GM12873 (cell line): ENCODE measurements around the gene ST3GAL2.

Experiments
- TF ChIP-seq, protein P1 (sequence below): IDR thresholded peaks from 2 replicates; pipeline ENCODE4 v1.5.1; 2012; ENCODE audit warnings: low read depth, mild to moderate bottlenecking, moderate library complexity, low read length, control low read depth; ENCODE audit not compliant: insufficient read depth; ENCODE audit errors: missing control alignments

Gene ST3GAL2, protein sequence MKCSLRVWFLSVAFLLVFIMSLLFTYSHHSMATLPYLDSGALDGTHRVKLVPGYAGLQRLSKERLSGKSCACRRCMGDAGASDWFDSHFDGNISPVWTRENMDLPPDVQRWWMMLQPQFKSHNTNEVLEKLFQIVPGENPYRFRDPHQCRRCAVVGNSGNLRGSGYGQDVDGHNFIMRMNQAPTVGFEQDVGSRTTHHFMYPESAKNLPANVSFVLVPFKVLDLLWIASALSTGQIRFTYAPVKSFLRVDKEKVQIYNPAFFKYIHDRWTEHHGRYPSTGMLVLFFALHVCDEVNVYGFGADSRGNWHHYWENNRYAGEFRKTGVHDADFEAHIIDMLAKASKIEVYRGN

DNA sequence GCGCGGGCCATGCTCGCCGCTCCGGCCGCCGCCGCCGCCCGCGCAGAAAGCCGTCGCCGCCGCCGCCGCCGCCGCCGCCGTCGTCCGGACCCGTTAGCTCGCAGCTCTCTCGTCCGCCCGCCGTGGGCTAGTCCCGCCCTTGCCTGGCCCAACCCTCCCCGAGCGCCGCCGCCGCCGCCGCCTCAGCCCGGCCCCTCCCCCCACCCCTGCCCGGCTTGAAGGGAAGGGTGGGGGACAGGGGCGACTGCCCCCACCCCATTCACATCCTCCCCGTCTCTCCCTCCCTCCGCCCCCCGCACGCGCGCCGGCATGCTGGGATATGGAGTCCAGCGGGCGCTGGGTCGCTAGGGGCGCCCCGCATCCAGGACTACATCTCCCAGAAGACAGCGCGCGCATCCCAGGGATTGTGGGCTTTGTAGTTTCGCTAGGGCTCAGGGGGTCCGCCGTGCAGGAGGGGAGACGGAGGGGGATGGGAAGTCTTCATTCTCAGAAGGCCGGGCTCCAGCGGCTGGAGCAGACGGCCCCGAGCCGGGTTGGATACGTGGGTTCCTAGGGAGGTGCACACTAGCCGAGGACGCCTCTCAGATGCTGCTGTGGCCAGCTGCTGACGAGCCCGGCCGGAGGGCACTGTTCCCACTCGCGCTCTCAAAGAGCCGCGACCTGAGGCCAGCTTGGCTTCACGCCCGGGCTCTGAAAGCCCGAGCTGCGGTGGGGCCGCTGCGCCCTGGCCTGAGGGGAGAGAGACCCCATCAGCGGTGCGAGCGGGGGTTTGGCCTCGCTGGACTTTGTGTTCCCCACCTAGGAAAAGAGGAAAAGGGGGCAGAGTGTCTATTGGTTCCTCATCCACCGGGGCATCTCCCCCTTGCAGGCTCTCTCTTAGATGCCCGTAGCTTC lies at the start of gene ST3GAL2:
Gene ST3GAL2 (minus strand): TSS at position 132 of the 894 bp plus-strand sequence. CDS start 40,570 bp downstream, outside the sequence.
- TF ChIP-seq, protein P1, sequence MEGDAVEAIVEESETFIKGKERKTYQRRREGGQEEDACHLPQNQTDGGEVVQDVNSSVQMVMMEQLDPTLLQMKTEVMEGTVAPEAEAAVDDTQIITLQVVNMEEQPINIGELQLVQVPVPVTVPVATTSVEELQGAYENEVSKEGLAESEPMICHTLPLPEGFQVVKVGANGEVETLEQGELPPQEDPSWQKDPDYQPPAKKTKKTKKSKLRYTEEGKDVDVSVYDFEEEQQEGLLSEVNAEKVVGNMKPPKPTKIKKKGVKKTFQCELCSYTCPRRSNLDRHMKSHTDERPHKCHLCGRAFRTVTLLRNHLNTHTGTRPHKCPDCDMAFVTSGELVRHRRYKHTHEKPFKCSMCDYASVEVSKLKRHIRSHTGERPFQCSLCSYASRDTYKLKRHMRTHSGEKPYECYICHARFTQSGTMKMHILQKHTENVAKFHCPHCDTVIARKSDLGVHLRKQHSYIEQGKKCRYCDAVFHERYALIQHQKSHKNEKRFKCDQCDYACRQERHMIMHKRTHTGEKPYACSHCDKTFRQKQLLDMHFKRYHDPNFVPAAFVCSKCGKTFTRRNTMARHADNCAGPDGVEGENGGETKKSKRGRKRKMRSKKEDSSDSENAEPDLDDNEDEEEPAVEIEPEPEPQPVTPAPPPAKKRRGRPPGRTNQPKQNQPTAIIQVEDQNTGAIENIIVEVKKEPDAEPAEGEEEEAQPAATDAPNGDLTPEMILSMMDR: no peak

DNA sequence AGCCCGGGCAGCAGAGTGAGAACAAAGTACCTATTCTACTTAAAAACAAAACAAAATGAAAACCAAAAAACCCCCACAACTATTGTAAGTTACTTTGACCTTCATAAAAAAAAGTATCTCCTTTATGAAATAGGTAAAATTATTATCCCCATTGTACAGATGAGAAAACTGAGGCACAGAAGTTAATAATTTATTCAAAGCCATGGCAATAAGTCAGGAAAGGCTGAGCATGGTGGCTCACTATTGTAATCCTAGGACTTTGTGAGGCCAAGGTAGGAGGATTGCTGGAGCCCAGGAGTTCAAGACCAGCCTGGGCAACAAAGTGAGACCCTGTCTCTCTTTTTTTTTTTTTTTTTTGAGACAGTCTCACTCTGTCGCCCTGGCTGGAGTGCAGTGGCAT lies 46.0 kb upstream of the ST3GAL2 start:
- TF ChIP-seq, protein P1: no peak

DNA sequence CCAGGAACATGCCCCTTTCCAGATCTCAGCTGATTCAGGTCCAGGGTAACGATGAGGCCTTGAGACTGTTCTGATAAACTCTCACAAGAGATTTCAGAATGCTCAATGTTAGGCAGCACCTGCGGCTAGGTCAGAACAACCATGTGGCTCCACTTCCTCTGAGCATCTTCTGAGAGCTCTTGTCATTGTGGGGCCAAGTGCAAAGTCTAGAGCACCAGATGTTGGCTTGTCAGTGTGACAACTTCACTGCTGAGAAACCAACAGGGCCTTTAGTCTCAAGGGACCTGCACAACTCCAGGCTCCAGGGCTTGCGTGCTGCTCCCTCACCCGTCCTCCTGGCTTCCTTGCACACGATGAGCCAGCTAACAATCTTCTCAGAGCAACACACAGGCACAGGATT lies 44.5 kb upstream of the ST3GAL2 start:
- TF ChIP-seq, protein P1: no peak

DNA sequence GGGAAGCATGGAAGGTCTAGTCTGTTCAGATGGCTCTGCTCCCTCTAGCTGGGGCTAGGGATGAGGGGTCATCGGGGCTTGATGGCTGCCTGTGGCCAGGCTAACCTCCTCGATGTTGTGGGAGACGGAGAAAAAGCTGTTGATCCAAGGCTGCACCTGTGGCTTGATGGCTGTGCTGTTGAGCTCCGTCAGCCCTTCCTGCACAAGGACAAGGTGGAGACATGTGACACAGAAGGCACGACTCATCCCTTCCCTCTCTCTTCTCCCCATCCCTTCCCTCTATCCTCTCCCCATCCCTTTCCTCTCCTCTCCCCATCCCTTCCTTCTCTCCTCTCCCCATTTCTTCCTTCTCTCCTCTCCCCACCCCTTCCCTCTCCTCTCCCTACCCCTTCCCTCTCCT lies 43.7 kb upstream of the ST3GAL2 start:
- TF ChIP-seq, protein P1: no peak

DNA sequence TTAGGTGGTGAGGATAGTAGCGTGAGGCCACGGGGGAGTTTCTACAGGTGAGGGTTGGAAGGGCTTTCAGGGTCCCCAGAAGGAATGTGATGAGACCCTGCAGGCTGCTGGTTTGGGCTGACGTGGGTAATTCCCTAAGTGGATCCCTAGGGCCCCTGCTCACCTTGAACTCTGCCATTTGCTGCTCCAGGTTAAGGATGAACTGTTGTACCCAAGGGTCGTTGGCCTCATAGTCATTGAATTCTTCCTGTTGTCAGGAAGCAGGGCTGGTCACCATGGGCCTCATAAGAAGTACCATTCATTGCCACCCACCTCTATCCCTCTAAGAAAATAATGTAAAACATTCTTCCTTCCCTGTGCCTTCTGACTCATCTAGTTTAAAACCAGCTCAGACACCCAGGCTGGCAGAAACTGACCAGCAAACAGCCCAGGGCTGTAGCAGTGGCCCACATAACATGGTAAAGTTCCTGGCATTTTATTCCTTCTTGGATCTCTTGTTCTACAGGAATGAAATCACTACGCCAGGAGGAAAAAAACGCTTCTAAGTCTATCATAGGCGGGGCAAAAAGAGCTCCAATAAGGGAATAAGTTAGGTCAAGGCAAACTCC lies 43.1 kb upstream of the ST3GAL2 start:
- TF ChIP-seq, protein P1: no peak

DNA sequence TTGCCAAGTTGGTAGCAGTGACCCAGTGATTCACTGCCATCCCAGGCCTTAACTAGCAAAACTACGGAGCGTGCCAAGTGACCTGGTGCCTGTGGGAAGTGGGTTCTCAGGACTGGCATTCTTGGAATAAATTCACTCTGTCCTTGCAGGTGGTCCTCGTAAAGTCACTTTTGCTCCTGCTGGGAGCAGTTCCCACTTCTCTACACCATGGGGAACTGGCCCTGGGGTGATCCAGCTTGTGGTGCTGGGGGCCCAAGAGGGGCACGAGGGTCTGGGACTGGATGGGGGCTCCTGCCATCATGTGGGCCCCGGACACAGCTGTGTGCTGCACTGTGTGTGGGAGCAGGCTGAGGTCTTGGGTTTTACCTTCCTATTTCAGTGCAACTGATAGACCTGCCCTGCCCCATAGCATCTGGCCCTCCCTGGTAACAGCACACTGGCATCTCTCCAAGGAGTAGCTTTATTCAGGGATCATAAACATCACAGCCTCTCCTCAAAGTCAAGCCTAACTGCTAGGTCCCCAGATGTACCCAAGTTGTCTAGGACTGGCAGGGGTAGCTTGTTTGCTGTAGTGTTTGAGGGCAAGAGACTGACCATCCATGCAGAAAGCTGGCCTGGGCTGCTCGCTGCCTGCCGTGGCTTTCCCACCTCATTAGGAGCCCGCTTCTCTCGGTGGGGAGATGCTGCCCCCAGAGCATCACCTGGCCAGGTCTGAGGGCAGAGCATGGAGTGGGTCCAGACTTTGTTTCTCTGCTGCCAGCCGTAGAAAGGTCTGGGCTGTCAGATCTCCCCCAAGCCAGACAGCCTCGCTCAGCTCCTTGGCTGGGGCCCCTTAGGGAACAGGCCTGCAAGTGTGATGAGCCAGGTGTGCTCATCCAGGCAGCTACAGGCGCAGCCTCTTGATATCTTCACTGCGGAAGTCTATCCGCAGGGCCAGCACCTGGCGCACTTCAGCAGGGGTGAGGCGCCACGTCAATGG lies 41.5 kb upstream of the ST3GAL2 start:
- TF ChIP-seq, protein P1: no peak
